Measurements from ENCODE around the gene EXOSC7.

EXOSC7 gene

DNA sequence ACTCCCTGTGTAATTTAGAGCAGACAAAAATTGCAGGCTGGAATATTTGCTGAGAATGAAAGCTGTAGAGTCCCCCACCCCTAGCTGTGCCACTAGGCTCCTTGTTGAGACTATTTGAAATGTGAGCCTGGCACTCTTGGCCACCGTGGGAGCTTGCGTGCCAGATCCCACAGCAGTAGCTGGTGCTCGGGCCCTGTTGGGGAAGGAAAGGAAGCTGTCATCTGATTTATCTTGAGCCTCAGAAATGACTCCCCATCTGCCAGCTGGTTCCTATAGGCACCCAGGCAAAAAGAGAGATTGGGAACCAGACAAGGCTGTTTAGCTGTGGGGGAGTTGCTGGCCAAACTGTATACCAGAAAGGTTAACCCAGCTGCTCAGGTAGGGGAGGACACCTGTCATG is 26.7 kb downstream of the EXOSC7 start:
- Histone ChIP-seq H3K4me1 (ENCODE audit: insufficient read depth, insufficient read length) (no peaks in the 10 kb centered on the region), H3K36me3 (ENCODE audit: insufficient read depth, insufficient read length, low read length) (peaks cover 86% of the 10 kb centered on the region), H3K9ac (ENCODE audit: insufficient read length, low read depth) (no peak overlapping the region), H3K4me3 (ENCODE audit: insufficient read length, low read depth) (no peak overlapping the region), H3K27me3 (ENCODE audit: insufficient read depth, insufficient read length) (no peaks in the 10 kb centered on the region), H3K9me3 (ENCODE audit: insufficient read depth, low read length) (peaks cover 26% of the 10 kb centered on the region)
- DNase-seq (ENCODE audit: low read depth, low spot score), result no peak
- TF ChIP-seq SUZ12 (IDR thresholded peaks at IDR 0.05; ENCODE audit: extremely low read depth, insufficient read depth, insufficient read length) (no peak), YY1 (IDR thresholded peaks at IDR 0.05; ENCODE audit: insufficient read depth, insufficient read length) (no peak), ZNF274 (IDR thresholded peaks at IDR 0.05; ENCODE audit: low read depth, low read length) (no peak)

- Histone ChIP-seq H3K9me3 (ENCODE audit: insufficient read depth, low read length) (peaks cover 26% of the 10 kb centered on the region), H3K9ac (ENCODE audit: insufficient read length, low read depth) (no peak overlapping the region), H3K4me3 (ENCODE audit: insufficient read length, low read depth) (no peak overlapping the region), H3K4me1 (ENCODE audit: insufficient read depth, insufficient read length) (no peaks in the 10 kb centered on the region), H3K36me3 (ENCODE audit: insufficient read depth, insufficient read length, low read length) (peaks cover 86% of the 10 kb centered on the region), H3K27me3 (ENCODE audit: insufficient read depth, insufficient read length) (no peaks in the 10 kb centered on the region)
- no peak for DNase-seq (ENCODE audit: low read depth, low spot score)
- TF ChIP-seq SUZ12 (IDR thresholded peaks at IDR 0.05; ENCODE audit: extremely low read depth, insufficient read depth, insufficient read length) (no peak), YY1 (IDR thresholded peaks at IDR 0.05; ENCODE audit: insufficient read depth, insufficient read length) (no peak), ZNF274 (IDR thresholded peaks at IDR 0.05; ENCODE audit: low read depth, low read length) (no peak)
Observed at GRCh38 chr3:45003406-45003805, 27.4 kb downstream of the EXOSC7 start.

- Histone ChIP-seq H3K9ac (ENCODE audit: insufficient read length, low read depth) (no peak overlapping the region), H3K9me3 (ENCODE audit: insufficient read depth, low read length) (peaks cover 26% of the 10 kb centered on the region), H3K4me1 (ENCODE audit: insufficient read depth, insufficient read length) (no peaks in the 10 kb centered on the region), H3K27me3 (ENCODE audit: insufficient read depth, insufficient read length) (no peaks in the 10 kb centered on the region), H3K36me3 (ENCODE audit: insufficient read depth, insufficient read length, low read length) (peaks cover 86% of the 10 kb centered on the region), H3K4me3 (ENCODE audit: insufficient read length, low read depth) (no peak overlapping the region)
- TF ChIP-seq SUZ12 (IDR thresholded peaks at IDR 0.05; ENCODE audit: extremely low read depth, insufficient read depth, insufficient read length) (no peak), YY1 (IDR thresholded peaks at IDR 0.05; ENCODE audit: insufficient read depth, insufficient read length) (no peak), ZNF274 (IDR thresholded peaks at IDR 0.05; ENCODE audit: low read depth, low read length) (no peak)
- DNase-seq (ENCODE audit: low read depth, low spot score), result no peak
Observed at GRCh38 chr3:45003859-45004258, 27.8 kb downstream of the EXOSC7 start.

DNA sequence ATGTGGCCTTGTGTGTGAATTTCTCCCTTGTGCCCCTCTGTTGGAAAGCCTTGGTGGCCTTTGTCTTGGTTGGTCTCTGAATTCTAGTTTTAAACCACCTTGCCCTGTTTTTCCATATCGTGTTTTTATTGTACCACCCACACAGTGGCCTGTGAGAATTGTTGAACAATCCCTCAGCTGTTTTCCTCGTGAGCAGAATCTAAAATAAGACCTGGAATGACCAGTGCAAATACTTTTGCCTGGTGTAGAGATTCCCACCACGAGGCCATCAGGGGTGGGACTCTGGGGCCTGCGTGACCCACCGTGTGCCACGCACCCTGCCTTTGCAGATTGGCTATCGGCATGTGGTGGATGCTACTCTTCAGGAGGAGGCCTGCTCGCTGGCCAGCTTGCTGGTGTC is 31.0 kb downstream of the EXOSC7 start:
- Histone ChIP-seq H3K9ac (ENCODE audit: insufficient read length, low read depth) (no peak overlapping the region), H3K36me3 (ENCODE audit: insufficient read depth, insufficient read length, low read length) (peaks cover 75% of the 10 kb centered on the region), H3K4me3 (ENCODE audit: insufficient read length, low read depth) (no peak overlapping the region), H3K4me1 (ENCODE audit: insufficient read depth, insufficient read length) (no peaks in the 10 kb centered on the region), H3K27me3 (ENCODE audit: insufficient read depth, insufficient read length) (no peaks in the 10 kb centered on the region), H3K9me3 (ENCODE audit: insufficient read depth, low read length) (peaks cover 26% of the 10 kb centered on the region)
- no peak for DNase-seq (ENCODE audit: low read depth, low spot score)
- TF ChIP-seq SUZ12 (IDR thresholded peaks at IDR 0.05; ENCODE audit: extremely low read depth, insufficient read depth, insufficient read length) (no peak), YY1 (IDR thresholded peaks at IDR 0.05; ENCODE audit: insufficient read depth, insufficient read length) (no peak), ZNF274 (IDR thresholded peaks at IDR 0.05; ENCODE audit: low read depth, low read length) (no peak)

GRCh38 chr3:45008117-45008516 is 32.1 kb downstream of the EXOSC7 start:
- TF ChIP-seq ZNF274 (IDR thresholded peaks at IDR 0.05; ENCODE audit: low read depth, low read length), result no peak
- TF ChIP-seq YY1 (IDR thresholded peaks at IDR 0.05; ENCODE audit: insufficient read depth, insufficient read length), result no peak
- no peak for TF ChIP-seq SUZ12 (IDR thresholded peaks at IDR 0.05; ENCODE audit: extremely low read depth, insufficient read depth, insufficient read length)
- Histone ChIP-seq H3K9me3 (ENCODE audit: insufficient read depth, low read length) (peaks cover 21% of the 10 kb centered on the region), H3K36me3 (ENCODE audit: insufficient read depth, insufficient read length, low read length) (peaks cover 75% of the 10 kb centered on the region), H3K4me3 (ENCODE audit: insufficient read length, low read depth) (no peak overlapping the region), H3K27me3 (ENCODE audit: insufficient read depth, insufficient read length) (no peaks in the 10 kb centered on the region), H3K9ac (ENCODE audit: insufficient read length, low read depth) (no peak overlapping the region), H3K4me1 (ENCODE audit: insufficient read depth, insufficient read length) (no peaks in the 10 kb centered on the region)
- no peak for DNase-seq (ENCODE audit: low read depth, low spot score)

DNA sequence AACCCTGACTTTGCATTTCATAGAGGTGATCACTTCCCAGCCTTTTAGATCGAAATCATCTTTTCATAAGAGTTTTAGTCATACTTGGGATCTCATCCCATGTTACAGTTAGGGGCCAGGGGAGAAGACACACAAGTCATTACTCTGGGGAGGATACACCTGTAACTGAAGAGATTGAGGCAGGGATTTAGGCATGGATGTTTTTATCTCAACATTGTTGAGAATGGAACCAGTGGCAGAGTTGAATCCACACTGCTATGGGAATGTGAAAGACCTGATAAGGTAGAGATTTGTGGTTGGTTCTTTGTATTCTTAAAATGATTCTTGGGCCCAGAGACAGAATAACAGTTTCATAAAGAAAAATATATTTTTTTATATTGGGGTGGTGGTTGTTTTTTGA is 33.8 kb downstream of the EXOSC7 start:
- H3K9ac ChIP-seq (ENCODE audit: insufficient read length, low read depth), result no peak overlapping the region
- H3K9me3 ChIP-seq (ENCODE audit: insufficient read depth, low read length), result peaks cover 3% of the 10 kb centered on the region
- no peak overlapping the region for H3K4me3 ChIP-seq (ENCODE audit: insufficient read length, low read depth)
- H3K36me3 ChIP-seq (ENCODE audit: insufficient read depth, insufficient read length, low read length), result peaks cover 80% of the 10 kb centered on the region
- H3K4me1 ChIP-seq (ENCODE audit: insufficient read depth, insufficient read length), result no peaks in the 10 kb centered on the region
- no peak for DNase-seq (ENCODE audit: low read depth, low spot score)
- no peaks in the 10 kb centered on the region for H3K27me3 ChIP-seq (ENCODE audit: insufficient read depth, insufficient read length)
- TF ChIP-seq SUZ12 (IDR thresholded peaks at IDR 0.05; ENCODE audit: extremely low read depth, insufficient read depth, insufficient read length), result no peak
- TF ChIP-seq ZNF274 (IDR thresholded peaks at IDR 0.05; ENCODE audit: low read depth, low read length), result no peak

DNA sequence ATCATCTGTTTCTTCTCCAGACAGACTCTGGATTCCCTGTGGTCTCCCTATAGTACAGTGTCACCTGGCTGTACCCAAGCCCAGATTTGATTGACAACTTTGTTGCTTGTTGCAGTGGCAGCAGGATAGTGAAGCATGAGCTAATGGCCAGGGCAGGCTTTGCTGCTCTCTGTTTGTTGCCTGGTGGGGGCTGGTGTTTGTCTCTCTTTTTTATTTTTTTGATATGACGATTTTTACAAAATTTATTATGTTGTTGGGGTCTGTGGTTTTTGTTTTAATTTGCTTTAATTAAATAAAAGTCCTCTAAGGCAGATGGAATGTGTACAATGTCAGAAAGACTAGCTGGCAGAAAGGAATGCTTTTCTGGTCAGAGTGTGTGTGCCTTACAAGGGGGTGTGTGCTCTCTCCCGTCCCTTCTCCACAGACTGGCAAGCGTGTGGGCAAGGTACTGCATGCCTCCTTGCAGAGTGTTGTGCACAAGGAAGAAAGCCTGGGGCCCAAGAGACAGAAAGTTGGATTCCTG is 34.8 kb downstream of the EXOSC7 start:
- no peaks in the 10 kb centered on the region for H3K27me3 ChIP-seq (ENCODE audit: insufficient read depth, insufficient read length)
- no peak for DNase-seq (ENCODE audit: low read depth, low spot score)
- peaks cover 80% of the 10 kb centered on the region for H3K36me3 ChIP-seq (ENCODE audit: insufficient read depth, insufficient read length, low read length)
- H3K4me1 ChIP-seq (ENCODE audit: insufficient read depth, insufficient read length), result peaks cover 6% of the 10 kb centered on the region
- H3K4me3 ChIP-seq (ENCODE audit: insufficient read length, low read depth), result no peak overlapping the region
- TF ChIP-seq ZNF274 (IDR thresholded peaks at IDR 0.05; ENCODE audit: low read depth, low read length) (no peak), SUZ12 (IDR thresholded peaks at IDR 0.05; ENCODE audit: extremely low read depth, insufficient read depth, insufficient read length) (no peak), YY1 (IDR thresholded peaks at IDR 0.05; ENCODE audit: insufficient read depth, insufficient read length) (no peak)
- no peaks in the 10 kb centered on the region for H3K9me3 ChIP-seq (ENCODE audit: insufficient read depth, low read length)
- H3K9ac ChIP-seq (ENCODE audit: insufficient read length, low read depth), result no peak overlapping the region
